HepG2 (cell line): Measurements from ENCODE around the gene IL32. TPM values are rescaled to one million over a fixed set of nuclear protein-coding genes. Genes with fewer than 3 reads are reported as not detected.

Experiments
- AKAP8 ChIP-seq: sonication (generic); formaldehyde crosslinking; IDR thresholded peaks from 2 replicates; pipeline ENCODE4 v1.5.1; 2020; ENCODE audit warnings: mild to moderate bottlenecking, missing genetic modification reagents
- FOXO1 ChIP-seq: sonication (generic); formaldehyde crosslinking; IDR thresholded peaks from 2 replicates; pipeline ENCODE4 v1.4.0; 2020; ENCODE audit warnings: missing genetic modification reagents
- HMGXB3 ChIP-seq: sonication (generic); formaldehyde crosslinking; IDR thresholded peaks from 2 replicates; pipeline ENCODE4 v1.4.0; 2020; ENCODE audit warnings: missing genetic modification reagents, borderline replicate concordance
- MED13 ChIP-seq: sonication (generic); formaldehyde crosslinking; IDR thresholded peaks from 2 replicates; pipeline ENCODE4 v1.5.0; 2020; ENCODE audit warnings: missing genetic modification reagents
- PPARG ChIP-seq: conservative IDR thresholded peaks from 2 replicates; pipeline ENCODE4 v1.6.1; 2016; ENCODE audit warnings: missing biosample characterization, missing genetic modification reagents
- TERF1 ChIP-seq: sonication (generic); formaldehyde crosslinking; IDR thresholded peaks from 2 replicates; pipeline ENCODE4 v1.8.0; 2022; ENCODE audit warnings: mild to moderate bottlenecking, missing genetic modification reagents, moderate library complexity
- ZNF292 ChIP-seq: sonication (generic); formaldehyde crosslinking; IDR thresholded peaks from 2 replicates; pipeline ENCODE4 v1.8.1; 2022; ENCODE audit warnings: mild to moderate bottlenecking, low read depth, missing genetic modification reagents, borderline replicate concordance
- ZNF609 ChIP-seq: sonication (generic); formaldehyde crosslinking; IDR thresholded peaks from 2 replicates; pipeline ENCODE4 v1.4.0; 2020; ENCODE audit warnings: mild to moderate bottlenecking, missing genetic modification reagents, borderline replicate concordance
- ZNF749 ChIP-seq: sonication (generic); formaldehyde crosslinking; IDR thresholded peaks from 2 replicates; pipeline ENCODE4 v1.8.0; 2022; ENCODE audit warnings: mild to moderate bottlenecking, missing genetic modification reagents, moderate library complexity, borderline replicate concordance
- ZNF768 ChIP-seq: sonication (generic); formaldehyde crosslinking; IDR thresholded peaks from 2 replicates; pipeline ENCODE4 v1.4.0; 2020; ENCODE audit warnings: missing genetic modification reagents
- ZNF773 ChIP-seq: sonication (generic); formaldehyde crosslinking; IDR thresholded peaks from 2 replicates; pipeline ENCODE4 v1.4.0; 2020; ENCODE audit warnings: missing genetic modification reagents, borderline replicate concordance
- ZUFSP ChIP-seq: sonication (generic); formaldehyde crosslinking; IDR thresholded peaks from 2 replicates; pipeline ENCODE4 v1.9.0; 2021; ENCODE audit warnings: missing genetic modification reagents, mild to moderate bottlenecking, borderline replicate concordance
- polyA plus RNA-seq, 8 experiments: library from polyadenylated mRNA; depleted of rRNA in 3 of 8; stranded (reverse) in 7 of 8; unstranded in 1 of 8; fragments of >200 nt; fragmentation: Illumina TruSeq in 4 of 8; extraction: Trizol in 4 of 8; gene quantifications; 2 replicates each; pipeline versions ENCODE4 v1.2.1 to v1.2.3, GENCODE V29; 2011 to 2016; ENCODE audit warnings: low read depth in 4 of 8, missing spikeins in 1 of 8, mixed read lengths in 1 of 8; ENCODE audit not compliant: insufficient read depth in 1 of 8
- total RNA-seq, 5 experiments: library from RNA; depleted of rRNA; stranded (reverse); fragments of >200 nt; fragmentation: Illumina TruSeq; extraction: Trizol; gene quantifications; 2 replicates each; pipeline ENCODE4 v1.2.3, GENCODE V29; 2016; ENCODE audit warnings: low read depth in 1 of 5
- TF ChIP-seq, protein P1 (sequence below): IDR thresholded peaks from 2 replicates; pipeline ENCODE4 v1.6.1; 2016

IL32 gene
- total and polyA plus RNA-seq, 2 of the 13 experiments (the other 11 are each of a cell fraction or from before 2014, with no cell fraction given) = 115 to 165 TPM

DNA sequence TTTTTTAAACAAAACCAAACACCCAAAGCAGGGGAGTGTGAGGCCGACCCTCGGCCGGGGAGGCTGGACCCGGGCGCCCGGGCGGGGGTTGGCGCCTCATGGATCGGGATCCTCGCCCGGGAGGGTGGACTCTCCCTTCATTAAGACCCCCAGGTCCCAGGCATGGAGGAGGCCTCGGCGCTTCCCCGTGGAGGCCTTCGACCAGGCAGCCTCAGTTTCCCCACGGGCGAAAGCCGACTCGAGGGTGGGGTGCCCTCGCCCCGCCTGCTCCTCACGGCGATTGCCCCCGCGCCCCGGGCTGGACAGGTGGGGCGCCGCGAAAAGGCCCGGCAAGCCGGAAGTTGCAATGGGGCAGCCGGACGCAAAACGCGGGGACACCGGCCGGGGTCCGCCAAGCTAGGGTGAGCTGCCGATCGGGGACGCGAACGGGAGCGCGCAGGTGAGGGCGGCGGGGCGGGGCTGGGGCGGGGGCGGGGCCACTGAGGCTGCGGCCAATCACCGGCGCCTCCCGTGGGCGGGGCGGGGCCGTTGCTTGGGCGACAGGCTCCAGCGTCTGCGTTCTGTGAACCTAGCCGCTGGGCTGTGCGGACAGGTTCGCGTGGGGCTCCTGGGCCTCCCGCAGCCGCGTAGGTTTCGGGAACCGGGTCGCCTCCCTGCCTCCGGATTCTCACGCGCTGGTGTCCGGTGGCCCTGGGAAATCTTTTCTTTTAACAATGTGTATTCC lies 40.9 kb downstream of the IL32 start (continued):
- TF ChIP-seq ZUFSP (CRISPR knock-in tag) (no peak), ZNF609 (0 out of 2 replicates have a peak, but pooled peaks have one; percentile 10), ZNF773 (CRISPR knock-in tag) (no peak), ZNF768 (CRISPR knock-in tag) (peak; percentile 82), HMGXB3 (no peak), PPARG (no peak), TERF1 (no peak), AKAP8 (CRISPR knock-in tag) (no peak), MED13 (no peak), ZNF749 (no peak), ZNF292 (CRISPR knock-in tag) (0 out of 2 replicates have a peak, but pooled peaks have one; percentile 22), FOXO1 (no peak; the same call in 1 of the 2 replicates)
- TF ChIP-seq, protein P1, sequence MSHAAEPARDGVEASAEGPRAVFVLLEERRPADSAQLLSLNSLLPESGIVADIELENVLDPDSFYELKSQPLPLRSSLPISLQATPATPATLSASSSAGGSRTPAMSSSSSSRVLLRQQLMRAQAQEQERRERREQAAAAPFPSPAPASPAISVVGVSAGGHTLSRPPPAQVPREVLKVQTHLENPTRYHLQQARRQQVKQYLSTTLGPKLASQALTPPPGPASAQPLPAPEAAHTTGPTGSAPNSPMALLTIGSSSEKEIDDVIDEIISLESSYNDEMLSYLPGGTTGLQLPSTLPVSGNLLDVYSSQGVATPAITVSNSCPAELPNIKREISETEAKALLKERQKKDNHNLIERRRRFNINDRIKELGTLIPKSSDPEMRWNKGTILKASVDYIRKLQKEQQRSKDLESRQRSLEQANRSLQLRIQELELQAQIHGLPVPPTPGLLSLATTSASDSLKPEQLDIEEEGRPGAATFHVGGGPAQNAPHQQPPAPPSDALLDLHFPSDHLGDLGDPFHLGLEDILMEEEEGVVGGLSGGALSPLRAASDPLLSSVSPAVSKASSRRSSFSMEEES (CRISPR knock-in tag) = no peak
